Inferior parietal cortex (tissue), 1 donor: Measurements from ENCODE around the gene THRB.
"Not testable (repeated sequence)": the region's sequence is repeated elsewhere in the genome, so short reads cannot be mapped to it uniquely, and the experiment has no call there.

Source experiments
- DNase-seq: peaks from one replicate; pipeline ENCODE4 v3.0.0-alpha.2; 2016; ENCODE audit errors: extremely low spot score

Gene THRB

DNA sequence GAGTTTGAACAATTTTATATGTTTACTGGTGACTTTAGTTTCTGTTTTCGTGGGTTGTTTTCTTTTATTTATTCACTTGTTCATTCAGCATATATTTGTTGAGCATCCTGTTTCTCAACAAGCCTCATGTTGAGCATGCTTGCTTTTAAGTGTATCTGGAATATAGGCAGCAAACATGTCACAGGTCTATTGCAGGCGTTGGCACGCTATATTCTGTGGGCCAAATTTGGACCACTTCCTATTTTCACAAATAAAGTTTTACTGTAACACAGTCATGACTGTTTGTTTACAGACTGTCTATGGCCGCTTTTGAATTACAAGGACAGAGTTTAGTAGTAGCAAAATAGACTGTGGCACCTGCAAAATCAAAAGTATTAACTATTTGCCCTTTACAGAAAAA, 89.6 kb downstream of the THRB start:
- DNase-seq: no peak

DNA sequence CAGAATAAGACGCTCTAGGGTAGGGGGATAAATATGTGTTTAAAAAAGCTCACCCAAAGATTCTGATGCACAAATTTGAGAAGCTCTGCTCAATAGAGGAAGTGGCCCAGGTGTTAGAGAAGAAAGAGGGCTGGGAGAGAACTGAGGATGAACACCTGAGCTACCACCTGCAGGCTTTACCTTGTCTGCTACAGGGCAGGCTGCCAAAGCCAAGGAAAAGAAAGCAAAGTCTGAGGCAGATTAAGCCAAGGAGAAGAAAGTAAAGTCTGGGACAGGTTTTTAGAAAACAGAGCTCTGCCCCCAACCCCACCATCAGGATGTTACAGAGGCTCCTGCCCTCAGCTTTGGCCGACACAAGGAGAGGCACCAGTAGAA, 92.9 kb downstream of the THRB start:
- no peak for DNase-seq

DNA sequence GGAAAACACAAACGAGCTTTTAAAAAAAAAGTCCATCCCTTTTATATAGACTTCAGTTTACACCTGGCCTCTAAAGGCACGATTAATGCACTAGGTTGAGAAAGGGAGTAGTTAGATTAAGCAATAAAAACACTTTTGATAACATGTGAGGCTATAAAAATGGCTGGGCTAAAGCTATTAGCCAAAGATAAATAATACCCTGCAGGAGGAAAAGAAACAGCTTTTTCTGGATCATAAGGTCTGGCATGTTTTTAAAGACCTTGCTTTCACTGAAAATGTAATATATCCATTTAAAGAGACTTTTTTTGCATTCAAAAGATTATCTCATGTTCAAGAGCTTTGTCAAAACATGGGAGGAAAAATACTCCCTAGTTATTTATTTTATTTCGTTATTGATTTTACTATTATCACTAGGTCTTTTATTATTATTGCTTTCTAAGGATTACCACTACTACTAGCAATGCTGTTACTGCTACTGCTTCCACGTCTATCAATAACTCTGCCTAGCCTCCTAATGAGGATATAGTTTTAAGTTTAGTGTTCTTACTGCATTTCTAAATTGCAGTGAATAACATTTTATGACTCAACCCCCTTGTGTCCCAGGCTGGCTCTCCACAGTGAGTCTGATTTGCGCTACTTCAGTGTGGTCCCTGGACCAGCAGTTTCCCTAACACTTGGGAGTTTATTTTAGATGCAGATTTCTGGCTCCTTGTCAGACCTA, 93.4 kb downstream of the THRB start:
- DNase-seq: no peak

DNA sequence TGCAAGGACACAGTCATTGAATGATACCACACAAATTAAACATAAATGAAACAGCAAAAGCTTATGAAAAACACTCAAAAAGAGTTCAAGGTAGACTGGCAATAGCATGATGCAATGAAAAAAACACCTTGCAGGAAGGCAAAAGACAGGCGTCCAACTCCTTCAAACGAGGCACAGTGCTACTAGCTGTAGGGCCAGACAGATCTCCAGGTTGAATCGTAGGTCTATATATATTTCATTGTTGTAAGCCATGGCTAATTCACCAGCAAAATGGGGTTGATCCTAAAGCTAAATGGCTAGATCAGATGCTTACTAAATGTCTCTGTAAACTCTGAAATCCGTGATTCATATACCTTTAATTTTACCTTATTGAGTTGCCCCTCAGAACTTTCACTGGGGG, 94.2 kb downstream of the THRB start:
- DNase-seq: no peak

DNA sequence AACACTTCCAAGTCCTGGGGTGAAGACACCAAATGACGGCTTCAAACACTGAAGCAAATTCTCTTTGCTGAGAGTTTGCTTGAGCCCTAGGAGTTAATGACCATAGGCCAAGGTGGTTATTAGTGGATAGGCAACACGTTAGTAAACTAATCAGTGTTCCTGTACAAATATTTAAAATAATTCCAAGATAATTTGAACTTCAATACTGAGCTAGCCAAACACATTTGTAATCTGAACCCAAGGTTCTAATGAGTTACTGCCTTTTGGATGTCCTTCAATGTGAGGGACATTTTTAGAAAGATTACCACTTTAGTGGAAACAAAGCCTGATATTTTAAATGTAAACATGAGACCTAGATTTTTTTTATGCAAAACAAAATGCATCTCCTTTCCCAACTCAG, 94.6 kb downstream of the THRB start:
- no peak for DNase-seq

DNA sequence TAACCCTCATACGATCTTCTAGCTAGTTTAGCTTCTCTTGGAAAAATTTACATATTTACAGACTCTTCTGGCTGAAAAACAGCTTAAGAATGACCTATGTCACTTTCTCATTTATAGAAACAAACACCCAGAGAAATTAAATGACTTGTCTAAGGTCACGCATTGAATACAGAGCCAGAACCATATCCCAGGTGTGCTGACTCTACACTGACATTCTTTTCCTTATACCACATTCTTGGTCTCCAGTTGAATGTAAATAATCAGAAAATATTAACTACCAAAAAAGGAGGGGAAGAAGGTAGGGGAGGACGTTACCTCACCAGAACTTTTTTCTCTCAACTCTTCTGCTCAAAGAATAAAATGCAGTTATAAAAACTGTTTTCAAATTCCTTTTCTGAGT, 95.0 kb downstream of the THRB start:
- DNase-seq: no peak

DNA sequence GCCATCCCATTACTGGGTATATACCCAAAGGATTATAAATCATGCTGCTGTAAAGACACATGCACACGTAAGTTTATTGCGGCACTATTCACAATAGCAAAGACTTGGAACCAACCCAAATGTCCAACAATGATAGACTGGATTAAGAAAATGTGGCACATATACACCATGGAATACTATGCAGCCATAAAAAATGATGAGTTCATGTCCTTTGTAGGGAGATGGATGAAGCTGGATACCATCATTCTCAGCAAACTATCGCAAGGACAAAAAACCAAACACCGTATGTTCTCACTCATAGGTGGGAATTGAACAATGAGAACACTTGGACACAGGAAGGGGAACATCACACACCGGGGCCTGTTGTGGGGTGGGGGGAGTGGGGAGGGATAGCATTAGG, 95.9 kb downstream of the THRB start:
- DNase-seq: not testable (repeated sequence)

DNA sequence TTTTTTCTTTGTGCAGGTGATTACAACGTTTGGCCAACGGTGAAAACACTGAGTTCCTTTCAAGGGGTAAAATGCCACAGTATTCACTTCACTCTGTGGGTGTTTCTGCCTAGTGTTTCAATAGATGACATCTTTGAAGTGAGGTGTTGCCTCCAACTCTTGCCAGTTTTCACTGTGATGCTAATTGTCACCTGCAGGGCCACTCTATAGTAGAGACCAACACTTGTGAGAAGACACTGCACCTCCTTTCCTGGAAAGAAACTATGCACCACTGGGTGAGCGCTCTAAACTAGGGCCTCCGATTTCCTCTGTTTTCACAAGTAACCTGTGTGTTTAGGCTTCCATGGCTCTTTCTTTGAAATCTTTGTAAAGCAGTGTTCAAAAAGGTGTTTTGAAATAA, 98.3 kb downstream of the THRB start:
- no peak for DNase-seq

DNA sequence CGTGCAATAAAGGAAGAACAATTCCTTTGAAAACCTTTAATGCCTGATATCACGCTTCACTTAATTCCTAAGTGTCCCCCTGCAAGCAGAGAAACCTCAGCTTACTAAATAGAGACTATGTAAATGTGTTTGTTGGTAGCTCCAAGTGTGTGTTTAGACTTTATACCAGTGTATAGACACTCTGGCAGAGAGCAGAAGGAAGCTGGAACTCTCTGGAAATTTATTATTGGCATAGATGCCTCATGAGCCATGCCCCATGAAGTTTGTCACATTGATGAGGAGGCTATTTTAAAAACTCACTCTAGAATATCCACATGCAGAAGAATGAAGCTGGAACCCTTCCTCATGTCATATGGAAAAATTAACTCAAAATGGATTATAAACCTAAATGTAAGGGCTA, 99.9 kb downstream of the THRB start:
- no peak for DNase-seq

DNA sequence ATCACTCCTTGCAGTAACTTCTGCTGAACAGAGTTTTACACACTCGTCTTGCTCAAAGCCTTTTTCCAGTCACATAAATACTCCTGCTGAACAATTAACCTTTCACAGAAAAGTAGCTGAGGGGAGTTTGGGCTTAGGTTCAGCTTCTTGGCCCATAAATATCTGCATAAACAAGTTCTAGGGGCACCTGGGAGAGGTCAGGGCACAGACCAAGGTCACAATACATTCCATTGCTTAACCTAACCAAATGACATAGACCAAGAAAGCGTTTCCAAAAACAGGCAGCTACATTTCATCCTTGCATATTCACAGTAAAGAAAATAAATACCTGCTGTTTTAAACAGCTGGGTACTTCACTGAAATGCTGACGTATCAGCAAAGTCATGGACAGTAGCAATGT, 101.3 kb downstream of the THRB start:
- no peak for DNase-seq

DNA sequence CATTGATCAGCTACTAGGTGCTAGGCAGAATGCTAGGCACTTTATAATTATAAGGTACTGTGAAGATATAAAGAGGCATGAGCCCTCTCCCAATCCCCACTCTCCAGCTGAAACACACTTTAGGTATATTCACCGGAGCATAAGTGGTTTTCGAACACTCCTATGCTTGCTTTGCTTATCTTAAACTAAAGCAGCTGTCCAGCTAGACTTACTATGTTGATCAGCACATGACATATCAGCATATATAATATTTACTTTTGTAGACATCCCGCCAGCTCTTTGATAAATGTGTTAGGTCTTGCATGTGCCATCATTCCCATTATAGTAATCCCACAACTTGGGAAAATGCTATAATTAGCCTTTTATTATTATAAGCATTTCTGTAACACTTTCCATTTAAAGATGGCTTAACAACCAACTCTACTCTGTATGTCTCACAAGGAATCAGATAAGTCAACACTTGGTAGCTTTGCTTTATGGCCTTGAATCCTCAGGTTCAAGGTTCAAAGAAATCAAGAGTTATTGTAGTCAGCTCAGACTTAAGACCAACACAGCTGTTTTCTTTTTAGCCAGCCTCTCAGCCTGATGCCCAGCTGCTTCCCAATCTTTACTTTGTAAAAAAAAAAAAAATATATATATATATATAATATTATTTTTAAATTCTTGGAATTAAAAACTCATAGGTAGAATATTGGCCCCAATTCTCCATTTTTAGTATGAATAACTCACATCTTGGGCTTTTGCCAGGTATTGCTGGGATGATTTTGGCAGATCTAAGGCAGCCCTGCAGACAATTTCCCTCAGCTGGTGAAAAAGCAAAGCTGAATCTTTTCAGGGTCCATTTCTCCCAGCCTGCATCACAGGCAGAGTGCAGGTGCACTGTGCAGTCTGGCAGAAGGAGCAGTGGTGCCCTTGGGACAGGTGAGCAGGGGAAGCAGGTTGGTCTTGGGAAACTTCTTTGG, 104.2 kb downstream of the THRB start:
- no peak for DNase-seq

DNA sequence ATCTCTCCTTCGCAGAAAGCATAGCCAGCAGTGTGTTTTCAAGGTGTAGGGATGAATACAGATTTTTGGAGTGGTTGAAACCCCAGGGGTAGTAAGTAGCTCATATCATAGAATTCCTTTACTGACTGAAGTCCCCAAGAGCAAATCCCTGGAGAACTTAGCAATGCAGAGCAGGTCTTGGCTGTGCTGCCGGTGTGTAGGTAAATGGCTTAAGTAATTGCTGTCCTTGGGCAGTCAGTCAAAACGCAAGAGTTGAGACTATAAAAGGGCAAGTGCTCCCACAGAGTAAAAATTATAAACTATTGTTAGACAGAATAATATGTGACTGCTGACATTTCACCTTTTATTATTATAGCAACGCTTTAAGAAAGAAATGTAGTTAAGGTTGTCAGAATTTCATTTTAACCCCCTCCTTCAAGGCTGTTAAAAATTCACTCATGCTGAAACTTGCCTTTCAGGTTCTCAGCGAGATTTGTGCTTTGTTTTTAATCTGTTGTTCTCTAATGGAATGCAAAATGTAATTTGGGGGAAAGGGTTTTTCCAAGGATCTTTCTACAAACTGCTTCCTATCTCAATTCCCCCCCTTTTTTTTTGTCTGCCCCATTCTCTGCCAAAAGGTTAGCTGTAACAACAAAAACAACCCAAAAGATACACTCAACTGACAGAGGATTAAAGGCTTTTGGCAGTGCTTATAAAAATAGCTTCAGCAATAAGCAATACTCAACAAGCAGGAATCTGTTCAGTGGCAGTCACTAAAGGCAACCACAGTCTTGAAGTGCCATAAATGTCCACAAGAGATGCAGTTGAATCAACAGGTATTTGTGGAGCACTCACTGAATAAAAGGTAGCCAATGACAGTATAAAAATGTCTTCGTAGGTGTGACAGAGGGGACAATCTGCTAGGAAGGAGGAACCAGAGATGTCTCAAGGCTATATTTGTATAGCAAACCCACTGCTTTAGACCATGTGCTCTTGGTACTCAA, 105.3 kb downstream of the THRB start:
- DNase-seq: no peak

DNA sequence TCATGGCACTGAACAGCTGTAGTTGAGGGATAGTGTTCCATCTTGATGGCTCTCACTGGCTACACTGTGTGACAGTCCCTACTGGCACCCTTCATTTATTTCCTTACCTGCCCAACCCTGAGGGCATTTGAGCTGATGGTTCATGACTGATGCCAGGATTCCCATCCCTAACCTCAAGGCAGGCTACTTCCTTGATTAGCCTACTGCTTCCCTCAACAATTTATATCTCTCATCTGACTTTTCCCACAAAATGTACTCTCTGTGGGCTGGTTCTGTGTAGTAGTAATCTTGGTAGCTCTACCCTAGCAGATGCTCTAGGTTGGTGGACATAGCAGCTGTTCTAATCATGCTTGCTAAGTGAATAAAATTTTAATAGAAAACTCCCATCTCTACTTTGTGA, 106.0 kb downstream of the THRB start:
- no peak for DNase-seq

DNA sequence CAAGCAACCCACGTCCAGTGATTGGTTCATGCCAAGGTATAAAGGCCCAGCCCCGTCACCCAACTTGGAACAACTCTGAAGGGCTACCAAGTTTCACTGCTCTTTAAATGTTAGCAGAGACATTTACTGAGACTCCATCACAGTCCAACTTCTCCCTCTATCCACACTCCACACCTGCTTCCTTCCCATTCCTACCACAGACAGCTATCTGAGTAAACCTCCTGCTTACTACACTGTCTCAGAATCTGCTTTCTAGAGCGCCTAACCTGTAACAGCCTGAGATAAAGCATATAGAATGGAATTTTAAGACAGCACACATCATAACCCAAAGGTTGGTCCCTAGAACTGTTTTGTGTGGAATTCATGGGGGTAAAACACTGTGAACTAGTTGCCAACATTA, 106.5 kb downstream of the THRB start:
- no peak for DNase-seq

DNA sequence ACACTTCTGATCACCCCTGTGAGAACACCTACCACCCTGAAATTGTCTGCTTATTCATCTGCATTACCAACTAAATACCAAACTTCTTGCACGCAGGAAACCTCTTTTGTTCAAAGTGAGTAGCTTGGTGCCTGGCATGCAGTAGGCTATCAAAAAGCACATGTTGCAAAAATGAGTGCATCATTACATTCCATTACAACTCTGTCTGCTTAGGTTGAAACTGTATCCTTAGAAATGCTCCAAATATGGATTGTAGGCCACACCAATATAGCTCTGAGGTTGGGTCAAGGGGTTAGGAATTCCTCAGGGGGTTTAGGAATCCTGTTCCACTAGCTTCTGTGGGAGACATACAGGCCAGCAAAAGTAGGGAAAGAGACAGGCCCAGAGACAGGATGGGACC, 107.2 kb downstream of the THRB start:
- no peak for DNase-seq

DNA sequence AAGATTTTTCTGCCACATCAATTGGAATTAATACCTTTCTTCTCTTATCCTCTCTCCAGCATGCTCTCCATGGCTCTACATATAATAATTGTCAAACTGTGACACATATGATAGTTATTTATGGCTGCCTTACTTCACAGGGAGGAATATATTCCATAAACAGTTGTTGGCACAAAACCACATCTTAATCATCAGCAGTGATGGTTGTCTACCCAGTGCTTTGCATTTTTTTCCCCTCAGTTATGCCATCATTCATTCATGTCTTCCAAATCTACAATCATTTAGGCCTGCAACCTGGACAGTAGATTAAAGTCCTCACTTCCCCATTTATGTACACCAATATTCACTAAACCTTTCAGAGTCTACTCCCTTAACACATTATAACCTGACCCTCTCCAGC, 107.7 kb downstream of the THRB start:
- no peak for DNase-seq

DNA sequence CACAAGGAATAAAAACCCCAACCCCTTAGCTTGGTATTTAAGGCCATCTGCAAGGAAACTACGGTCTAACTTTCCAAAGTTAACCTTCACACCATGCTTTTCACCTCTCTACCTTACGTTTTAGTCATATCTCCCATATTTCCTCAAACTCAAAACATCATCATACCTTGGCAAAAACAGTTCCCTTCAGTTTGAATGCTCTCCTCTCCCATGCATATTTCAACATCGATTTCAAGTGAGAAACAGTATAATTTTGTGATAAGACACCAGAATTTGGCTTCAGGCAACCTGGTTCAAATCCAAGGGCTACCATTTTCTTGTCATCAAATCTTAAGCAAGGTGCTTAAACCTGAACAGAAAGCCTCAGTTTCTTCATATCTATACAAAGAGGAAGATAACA, 108.2 kb downstream of the THRB start:
- no peak for DNase-seq

DNA sequence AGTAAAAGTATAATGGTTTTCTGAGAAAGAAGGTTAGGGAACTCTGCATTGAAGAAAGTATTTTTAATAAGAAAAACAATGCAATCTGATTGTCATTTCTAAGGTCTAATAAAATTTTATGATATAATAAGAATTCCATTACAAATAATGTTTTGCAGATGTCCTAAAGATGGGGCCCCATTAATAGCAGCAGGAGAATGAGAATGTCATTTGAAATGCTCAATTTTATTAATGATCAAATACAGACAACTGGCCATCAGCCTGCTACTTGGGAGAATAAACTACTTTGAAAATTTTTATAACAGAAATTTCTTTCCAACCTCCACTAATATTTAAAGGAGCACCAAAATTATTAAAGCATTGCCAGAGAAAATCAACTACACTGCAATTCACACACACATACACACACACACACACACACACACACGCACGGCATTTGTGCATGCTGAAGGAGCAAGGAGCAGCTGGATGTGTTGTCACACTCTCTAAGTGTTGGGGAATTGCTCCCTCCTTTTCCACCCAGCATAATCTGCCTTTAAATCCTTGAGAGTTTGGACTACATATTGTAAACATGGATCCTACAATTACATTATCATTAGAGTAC, 109.5 kb downstream of the THRB start:
- DNase-seq: no peak

DNA sequence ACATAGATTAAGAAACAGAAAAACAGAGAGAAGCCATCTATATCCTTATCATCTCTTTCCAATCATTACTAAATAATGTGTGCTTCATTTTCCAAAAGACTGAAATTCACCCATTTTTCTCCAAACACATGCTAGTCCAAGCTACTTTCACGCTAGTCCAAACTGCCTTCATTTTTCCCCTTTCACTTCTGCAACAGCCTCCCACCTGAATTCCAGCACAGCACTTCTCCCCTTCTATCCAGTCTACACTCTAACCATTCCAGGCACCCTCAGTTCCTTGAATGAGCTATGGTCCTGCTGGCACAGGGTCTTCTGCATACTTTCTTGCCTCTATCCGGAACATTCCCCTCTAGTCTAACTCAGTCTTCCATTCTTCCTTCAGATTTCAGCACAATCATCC, 112.0 kb downstream of the THRB start:
- no peak for DNase-seq

DNA sequence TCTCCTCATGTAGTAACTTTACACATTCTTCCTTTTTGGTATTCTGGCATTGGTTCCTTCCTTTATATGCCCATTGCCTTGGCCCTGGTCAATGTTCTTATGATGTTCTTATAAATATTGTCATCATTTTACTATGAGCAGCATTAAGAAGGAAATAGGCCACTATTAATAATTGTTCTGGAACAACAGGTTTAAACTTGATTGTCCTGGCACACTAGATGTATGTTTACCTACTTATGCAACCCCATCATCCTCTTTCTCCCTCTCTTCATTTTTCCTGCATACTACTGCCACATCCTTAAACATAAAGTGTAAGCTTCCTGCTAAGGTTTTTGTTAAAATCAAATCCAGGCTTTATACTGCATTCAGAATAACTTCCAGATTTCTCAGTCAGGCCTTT, 114.7 kb downstream of the THRB start:
- DNase-seq: no peak

DNA sequence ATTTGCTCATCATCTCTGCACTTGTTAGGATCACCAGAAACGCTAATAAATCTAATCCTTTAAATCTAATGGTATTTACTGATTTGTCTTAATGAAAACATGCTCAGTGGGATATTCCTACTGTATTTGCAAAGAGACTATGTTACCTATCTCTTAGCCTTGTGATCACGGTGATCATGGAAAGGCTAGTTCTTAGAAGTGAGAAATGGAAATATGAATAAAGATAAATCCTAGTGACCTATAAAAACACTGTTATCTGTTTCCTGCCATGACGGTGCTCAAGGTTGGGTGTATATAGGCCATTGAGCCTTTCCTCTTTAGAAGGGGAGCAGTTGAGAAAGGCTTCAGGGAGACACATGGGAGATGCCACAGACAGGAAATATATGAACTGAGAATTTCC, 116.3 kb downstream of the THRB start:
- no peak for DNase-seq
